GM18861 (cell line): ENCODE data around the gene LTB4R.
A peak's percentile ranks its signal among the peaks of the same experiment; 100 is the strongest.

Source experiments
- ATAC-seq: cut with Tn5 transposase; IDR thresholded peaks from one replicate; pipeline ENCODE4 v1.9.1; 2021; ENCODE audit not compliant: unreplicated experiment

LTB4R gene

GRCh38 chr14:24366721-24367513 is 55.6 kb downstream of the LTB4R start:
- ATAC-seq = peak; percentile 53
